ENCODE measurements around the gene LDHAL6B. TPM values are rescaled to one million over a fixed set of nuclear protein-coding genes. Genes with fewer than 3 reads are reported as not detected.

The LDHAL6B gene
- total RNA-seq, 2 donors from 2014 or later, result not detected

DNA sequence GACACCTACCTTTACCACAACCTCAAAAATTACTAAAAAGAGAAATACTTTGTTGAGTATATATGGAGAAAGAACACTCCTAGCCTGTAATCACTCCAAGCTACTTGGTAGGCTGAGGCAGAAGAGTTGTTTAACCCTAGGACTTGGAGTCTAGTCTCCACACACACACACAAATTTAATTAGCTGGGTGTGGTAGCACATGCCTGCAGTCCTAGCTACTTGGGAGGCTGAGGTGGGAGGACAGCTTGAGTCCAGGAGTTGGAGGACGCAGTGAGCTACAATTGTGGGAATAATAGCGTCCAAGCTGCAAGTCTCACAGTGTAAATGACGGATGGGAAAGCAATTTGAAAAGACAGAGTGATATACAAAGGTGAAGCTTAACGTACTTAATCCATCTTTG lies 50.5 kb downstream of the LDHAL6B start:
- TF ChIP-seq, protein P1, sequence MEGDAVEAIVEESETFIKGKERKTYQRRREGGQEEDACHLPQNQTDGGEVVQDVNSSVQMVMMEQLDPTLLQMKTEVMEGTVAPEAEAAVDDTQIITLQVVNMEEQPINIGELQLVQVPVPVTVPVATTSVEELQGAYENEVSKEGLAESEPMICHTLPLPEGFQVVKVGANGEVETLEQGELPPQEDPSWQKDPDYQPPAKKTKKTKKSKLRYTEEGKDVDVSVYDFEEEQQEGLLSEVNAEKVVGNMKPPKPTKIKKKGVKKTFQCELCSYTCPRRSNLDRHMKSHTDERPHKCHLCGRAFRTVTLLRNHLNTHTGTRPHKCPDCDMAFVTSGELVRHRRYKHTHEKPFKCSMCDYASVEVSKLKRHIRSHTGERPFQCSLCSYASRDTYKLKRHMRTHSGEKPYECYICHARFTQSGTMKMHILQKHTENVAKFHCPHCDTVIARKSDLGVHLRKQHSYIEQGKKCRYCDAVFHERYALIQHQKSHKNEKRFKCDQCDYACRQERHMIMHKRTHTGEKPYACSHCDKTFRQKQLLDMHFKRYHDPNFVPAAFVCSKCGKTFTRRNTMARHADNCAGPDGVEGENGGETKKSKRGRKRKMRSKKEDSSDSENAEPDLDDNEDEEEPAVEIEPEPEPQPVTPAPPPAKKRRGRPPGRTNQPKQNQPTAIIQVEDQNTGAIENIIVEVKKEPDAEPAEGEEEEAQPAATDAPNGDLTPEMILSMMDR (IDR thresholded peaks at IDR 0.05), result no peak
- Histone ChIP-seq H3K27me3 (replicated peaks; ENCODE audit: insufficient read depth) (no peaks in the 10 kb centered on the region), H3K4me3 (no peak overlapping the region), H3K4me1 (ENCODE audit: control insufficient read depth in 1 of 2, low read depth in 2 of 2) (no peaks in the 10 kb centered on the region), H3K36me3 (peaks cover 27% of the 10 kb centered on the region), H3K9me3 (no peaks in the 10 kb centered on the region), H3K27ac (no peak overlapping the region)
- no peak for DNase-seq (ENCODE audit: low spot score)
- no peak for ATAC-seq (ENCODE audit: insufficient number of reproducible peaks, low FRiP score, low read depth)

Other genes starting within 250 kb of the LDHAL6B start
- 10 to 100 TPM; 33.8 to 34.1 TPM for gene RNF111, start 219.2 kb upstream of the LDHAL6B start, total RNA-seq
- gene CCNB2, start 101.7 kb upstream of the LDHAL6B start, total RNA-seq, result under 1 TPM; 0.42 to 0.54 TPM
- 100 to 1,000 TPM in 1 of 2 donors, 10 to 100 TPM in 1; 56.2 to 121 TPM for gene MYO1E, start 166.0 kb downstream of the LDHAL6B start, total RNA-seq
- gene FAM81A, start 231.3 kb downstream of the LDHAL6B start, total RNA-seq, result under 1 TPM; 0.14 to 0.71 TPM

Measured in thoracic aorta (tissue), 2 donors.